ENCODE results near the gene TNNT1.

TNNT1 gene

DNA sequence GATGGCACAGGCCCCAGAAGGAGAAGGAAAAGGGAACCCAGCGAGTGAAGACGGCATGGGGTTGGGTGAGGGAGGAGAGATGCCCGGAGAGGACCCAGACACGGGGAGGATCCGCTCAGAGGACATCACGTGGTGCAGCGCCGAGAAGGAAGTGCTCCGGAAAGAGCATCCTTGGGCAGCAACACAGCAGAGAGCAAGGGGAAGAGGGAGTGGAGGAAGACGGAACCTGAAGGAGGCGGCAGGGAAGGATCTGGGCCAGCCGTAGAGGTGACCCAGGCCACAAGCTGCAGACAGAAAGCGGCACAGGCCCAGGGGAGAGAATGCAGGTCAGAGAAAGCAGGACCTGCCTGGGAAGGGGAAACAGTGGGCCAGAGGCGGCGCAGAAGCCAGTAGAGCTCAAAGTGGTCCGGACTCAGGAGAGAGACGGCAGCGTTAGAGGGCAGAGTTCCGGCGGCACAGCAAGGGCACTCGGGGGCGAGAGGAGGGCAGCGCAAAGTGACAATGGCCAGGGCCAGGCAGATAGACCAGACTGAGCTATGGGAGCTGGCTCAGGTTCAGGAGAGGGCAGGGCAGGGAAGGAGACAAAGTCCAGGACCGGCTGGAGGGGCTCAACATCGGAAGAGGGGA is 32.7 kb downstream of the TNNT1 start:
- peak overlapping the region; percentile 80 for H3K27ac ChIP-seq
- CTCF ChIA-PET: interaction anchor here (0.7 to 1.5 kb wide), 2 partner anchors 27 to 588 kb away, joined by 3 to 4 read pairs; no protein-coding TSS in a partner anchor
- TF ChIP-seq, protein P1, sequence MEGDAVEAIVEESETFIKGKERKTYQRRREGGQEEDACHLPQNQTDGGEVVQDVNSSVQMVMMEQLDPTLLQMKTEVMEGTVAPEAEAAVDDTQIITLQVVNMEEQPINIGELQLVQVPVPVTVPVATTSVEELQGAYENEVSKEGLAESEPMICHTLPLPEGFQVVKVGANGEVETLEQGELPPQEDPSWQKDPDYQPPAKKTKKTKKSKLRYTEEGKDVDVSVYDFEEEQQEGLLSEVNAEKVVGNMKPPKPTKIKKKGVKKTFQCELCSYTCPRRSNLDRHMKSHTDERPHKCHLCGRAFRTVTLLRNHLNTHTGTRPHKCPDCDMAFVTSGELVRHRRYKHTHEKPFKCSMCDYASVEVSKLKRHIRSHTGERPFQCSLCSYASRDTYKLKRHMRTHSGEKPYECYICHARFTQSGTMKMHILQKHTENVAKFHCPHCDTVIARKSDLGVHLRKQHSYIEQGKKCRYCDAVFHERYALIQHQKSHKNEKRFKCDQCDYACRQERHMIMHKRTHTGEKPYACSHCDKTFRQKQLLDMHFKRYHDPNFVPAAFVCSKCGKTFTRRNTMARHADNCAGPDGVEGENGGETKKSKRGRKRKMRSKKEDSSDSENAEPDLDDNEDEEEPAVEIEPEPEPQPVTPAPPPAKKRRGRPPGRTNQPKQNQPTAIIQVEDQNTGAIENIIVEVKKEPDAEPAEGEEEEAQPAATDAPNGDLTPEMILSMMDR (conservative IDR thresholded peaks at IDR 0.05; ENCODE audit: low read depth): no peak
- POLR2A ChIA-PET (ENCODE audit: low non-redundant PET): interaction anchor here (0.6 kb wide), 1 partner anchor 36 kb away, joined by 3 read pairs; no protein-coding TSS in a partner anchor
- peak; percentile 57 for DNase-seq (ENCODE audit: low spot score)

GRCh38 chr19:55115446-55116065 is 33.5 kb downstream of the TNNT1 start:
- TF ChIP-seq, protein P1 (conservative IDR thresholded peaks at IDR 0.05; ENCODE audit: low read depth): no peak
- CTCF ChIA-PET: interaction anchor here (1.0 to 1.5 kb wide), 2 partner anchors 26 to 27 kb away, joined by 4 to 8 read pairs; no protein-coding TSS in a partner anchor
- H3K27ac ChIP-seq: peak overlapping the region; percentile 80
- POLR2A ChIA-PET (ENCODE audit: low non-redundant PET): no interaction called here
- no peak for DNase-seq (ENCODE audit: low spot score)

GRCh38 chr19:55114566-55115145 is 34.4 kb downstream of the TNNT1 start:
- ChIA-PET POLR2A (ENCODE audit: low non-redundant PET) (no interaction called here), CTCF (interaction anchor here (1.0 to 1.5 kb wide), 2 partner anchors 26 to 27 kb away, joined by 4 to 8 read pairs; no protein-coding TSS in a partner anchor)
- no peak for DNase-seq (ENCODE audit: low spot score)
- peak overlapping the region; percentile 80 for H3K27ac ChIP-seq
- TF ChIP-seq, protein P1 (conservative IDR thresholded peaks at IDR 0.05; ENCODE audit: low read depth): no peak

- ChIA-PET CTCF (no interaction called here), POLR2A (ENCODE audit: low non-redundant PET) (no interaction called here)
- peak; percentile 34 for DNase-seq (ENCODE audit: low spot score)
- H3K27ac ChIP-seq: peak overlapping the region; percentile 80
- TF ChIP-seq, protein P1 (conservative IDR thresholded peaks at IDR 0.05; ENCODE audit: low read depth): no peak
Measured at GRCh38 chr19:55113570-55114039, 35.4 kb downstream of the TNNT1 start.

DNA sequence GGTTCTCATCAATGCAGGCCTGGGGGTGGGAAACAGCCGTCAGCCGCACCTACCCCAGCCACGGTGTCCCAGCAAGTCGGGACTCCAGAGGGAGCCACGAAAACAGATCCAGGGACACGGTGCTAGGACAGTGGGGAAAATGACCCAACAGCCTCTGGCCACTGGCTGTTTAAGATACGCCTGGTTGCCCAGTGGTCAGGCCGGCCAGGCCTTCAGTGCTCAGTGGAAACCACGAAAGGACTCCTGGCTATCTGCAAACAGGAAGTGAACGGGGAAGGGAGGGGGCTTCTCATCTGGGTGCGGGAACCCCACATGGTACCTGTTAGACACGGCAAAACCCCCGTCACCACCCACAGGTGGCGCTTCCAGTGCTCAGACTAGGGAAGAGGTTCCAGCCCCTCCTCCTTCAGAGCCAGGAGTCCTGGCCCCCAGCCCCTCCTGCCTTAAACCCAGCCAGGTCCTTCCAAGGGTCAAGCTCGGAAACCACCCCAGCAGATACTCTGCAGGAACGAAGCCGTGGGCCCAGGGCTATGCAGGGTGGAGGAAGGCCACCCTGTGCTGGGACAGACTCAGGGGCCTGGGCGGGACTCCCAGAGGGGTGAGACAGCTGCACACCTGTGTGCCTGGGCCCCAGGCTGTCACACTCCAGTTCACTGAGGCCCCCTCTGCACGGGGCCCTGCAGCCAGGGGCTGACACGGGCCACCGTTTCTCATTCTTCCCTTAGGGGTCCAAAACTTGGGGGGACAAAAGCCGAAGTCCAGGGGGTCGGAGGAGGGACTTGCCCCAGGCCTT is 36.0 kb downstream of the TNNT1 start:
- DNase-seq (ENCODE audit: low spot score): no peak
- TF ChIP-seq, protein P1 (conservative IDR thresholded peaks at IDR 0.05; ENCODE audit: low read depth): no peak
- ChIA-PET CTCF (no interaction called here), POLR2A (ENCODE audit: low non-redundant PET) (no interaction called here)
- peak overlapping the region; percentile 80 for H3K27ac ChIP-seq

GRCh38 chr19:55112246-55112776 is 36.7 kb downstream of the TNNT1 start:
- ChIA-PET POLR2A (ENCODE audit: low non-redundant PET) (no interaction called here), CTCF (interaction anchor here (0.7 kb wide), 1 partner anchor 21 kb away, joined by 3 read pairs; no protein-coding TSS in a partner anchor)
- TF ChIP-seq, protein P1 (conservative IDR thresholded peaks at IDR 0.05; ENCODE audit: low read depth): no peak
- DNase-seq (ENCODE audit: low spot score): no peak
- H3K27ac ChIP-seq: no peak overlapping the region

Measured in RWPE1 (cell line).